HCT116 (cell line): ENCODE results near the gene WDSUB1. TPM values are rescaled to one million over a fixed set of nuclear protein-coding genes. Genes with fewer than 3 reads are reported as not detected.

Experiments
- ATAC-seq: fragments of 200-7000 bp; cut with Tn5 transposase; 2 replicates; pipeline ENCODE4 v1.9.1; 2020; ENCODE audit warnings: mild to moderate bottlenecking, moderate library complexity
- BruUV-seq: library from RNA; stranded (reverse); fragments of 400-500 nt; replicated peaks from 2 replicates; lab custom pipeline; 2021; lab: Mats Ljungman, UMichigan
- CTCF ChIA-PET: fragments of 300-600 bp; sonication (Branson Sonifier 250); formaldehyde crosslinking; loops from one replicate; lab custom pipeline; 2021; ENCODE audit warnings: antibody characterized with exemption; lab: Charles Lee
- POLR2A ChIA-PET: fragments of 300-600, 350-600 bp; sonication (Branson Sonifier 250); formaldehyde crosslinking; loops from one replicate; lab custom pipeline; 2021; ENCODE audit warnings: antibody characterized with exemption; lab: Charles Lee
- RAD21 ChIA-PET, 2 experiments: fragments of 300-600 bp; sonication (Branson Sonifier 250); formaldehyde crosslinking; loops; one replicate each; lab custom pipeline; 2023; ENCODE audit warnings: low total read pairs in 2 of 2; ENCODE audit not compliant: uncharacterized antibody in 2 of 2, unreplicated experiment in 2 of 2, low non-redundant PET in 1 of 2; lab: Charles Lee
- DNase-seq: peaks from one replicate; pipeline ENCODE4 v3.0.0-alpha.2; 2010; ENCODE audit warnings: low read depth, low spot score
- H2AFZ ChIP-seq: fragments of 200-600 bp; shearing (Covaris generic), sonication (generic); 2 replicates; pipeline ENCODE4 v1.6.1; 2017; ENCODE audit warnings: low read depth, mixed run types, mixed read lengths, antibody characterized with exemption, low read length; ENCODE audit not compliant: poor library complexity, severe bottlenecking
- H3K27ac ChIP-seq: 2 replicates; pipeline ENCODE4 v1.5.1; 2012; ENCODE audit warnings: low read depth, low read length
- H3K27me3 ChIP-seq: fragments of 200-600 bp; sonication (generic); 2 replicates; pipeline ENCODE4 v1.6.1; 2016; ENCODE audit warnings: mixed run types, low read length, mixed read lengths; ENCODE audit not compliant: insufficient read depth
- H3K36me3 ChIP-seq, 2 experiments: fragments of 200-500 bp in 1 of 2; fragments of 200-600 bp in 1 of 2; sonication (Bioruptor generic) in 1 of 2; sonication (generic) in 1 of 2; 2 replicates each; pipeline versions ENCODE4 v1.5.1 to v1.6.1; 2014 to 2016; ENCODE audit warnings: low read length in 2 of 2, inconsistent platforms in 1 of 2, mixed read lengths in 1 of 2, mixed run types in 1 of 2; ENCODE audit not compliant: insufficient read depth in 2 of 2, control insufficient read depth in 1 of 2
- H3K4me1 ChIP-seq, 2 experiments: fragments of 200-600 bp in 1 of 2; sonication (generic) in 1 of 2; 2 replicates each; pipeline versions ENCODE4 v1.5.1 to v1.6.1; 2012 to 2017; ENCODE audit warnings: low read length in 2 of 2, inconsistent platforms in 1 of 2, mild to moderate bottlenecking in 1 of 2, mixed read lengths in 1 of 2, mixed run types in 1 of 2, moderate library complexity in 1 of 2; ENCODE audit not compliant: insufficient read depth in 2 of 2, control insufficient read depth in 1 of 2
- H3K4me2 ChIP-seq: fragments of 200-600 bp; sonication (generic); 2 replicates; pipeline ENCODE4 v1.6.1; 2017; ENCODE audit warnings: mixed run types, low read length, mixed read lengths
- H3K4me3 ChIP-seq, 2 experiments: fragments of 200-600 bp in 1 of 2; sonication (generic) in 1 of 2; replicated peaks in 1 of 2; 2 replicates each; pipeline ENCODE4 v1.5.1; 2011 to 2016; ENCODE audit warnings: low read length in 2 of 2, control low read depth in 1 of 2, low read depth in 1 of 2, mild to moderate bottlenecking in 1 of 2, mixed read lengths in 1 of 2, mixed run types in 1 of 2
- H3K79me2 ChIP-seq: fragments of 200-600 bp; sonication (generic); 2 replicates; pipeline ENCODE4 v1.6.1; 2017; ENCODE audit warnings: mild to moderate bottlenecking, mixed run types, low read length, moderate library complexity, mixed read lengths; ENCODE audit not compliant: insufficient read depth
- H3K9ac ChIP-seq: fragments of 200-600 bp; sonication (generic); 2 replicates; pipeline ENCODE4 v1.6.1; 2016; ENCODE audit warnings: low read length, mixed read lengths
- H3K9me2 ChIP-seq: fragments of 200-600 bp; sonication (generic), shearing (Covaris generic); 2 replicates; pipeline ENCODE4 v1.6.1; 2017; ENCODE audit warnings: mixed run types, mild to moderate bottlenecking, moderate library complexity; ENCODE audit not compliant: insufficient read depth
- H3K9me3 ChIP-seq, 2 experiments: fragments of 200-500 bp in 1 of 2; fragments of 200-600 bp in 1 of 2; sonication (Bioruptor generic) in 1 of 2; sonication (generic) in 1 of 2; 2 replicates each; pipeline ENCODE4 v1.6.1; 2014 to 2017; ENCODE audit warnings: low read length in 2 of 2, mixed read lengths in 2 of 2, inconsistent platforms in 1 of 2, low read depth in 1 of 2, mild to moderate bottlenecking in 1 of 2, mixed run types in 1 of 2, moderate library complexity in 1 of 2; ENCODE audit not compliant: control insufficient read depth in 1 of 2, insufficient read depth in 1 of 2
- H4K20me1 ChIP-seq: fragments of 200-600 bp; sonication (generic), shearing (Covaris generic); 2 replicates; pipeline ENCODE4 v1.6.1; 2017; ENCODE audit warnings: mixed run types, mild to moderate bottlenecking, moderate library complexity; ENCODE audit not compliant: insufficient read depth
- ATF3 ChIP-seq: IDR thresholded peaks from 2 replicates; pipeline ENCODE4 v1.6.1; 2012
- EGR1 ChIP-seq: IDR thresholded peaks from 2 replicates; pipeline ENCODE4 v1.6.1; 2012; ENCODE audit warnings: low read depth
- EZH2 ChIP-seq: fragments of 200-600 bp; sonication (generic); IDR thresholded peaks from 2 replicates; pipeline ENCODE4 v1.6.1; 2017; ENCODE audit warnings: antibody characterized with exemption, mixed run types
- EZH2phosphoT487 ChIP-seq: fragments of 200-600 bp; IDR thresholded peaks from 2 replicates; pipeline ENCODE4 v1.6.1; 2018; ENCODE audit warnings: antibody characterized with exemption, borderline replicate concordance
- FOSL1 ChIP-seq: IDR thresholded peaks from 2 replicates; pipeline ENCODE4 v1.6.1; 2012; ENCODE audit warnings: low read depth
- JUND ChIP-seq: IDR thresholded peaks from 2 replicates; pipeline ENCODE4 v1.6.1; 2012
- MAX ChIP-seq: IDR thresholded peaks from 2 replicates; pipeline ENCODE4 v1.6.1; 2012
- POLR2AphosphoS5 ChIP-seq: IDR thresholded peaks from 2 replicates; pipeline ENCODE4 v1.6.1; 2011; ENCODE audit warnings: mild to moderate bottlenecking, low read depth, low read length, moderate library complexity
- TCF7L2 ChIP-seq: IDR thresholded peaks from 2 replicates; pipeline ENCODE4 v1.7.0; 2011; ENCODE audit warnings: borderline replicate concordance, inconsistent platforms; ENCODE audit not compliant: insufficient read depth, insufficient read length; ENCODE audit errors: extremely low read depth
- YY1 ChIP-seq: IDR thresholded peaks from 2 replicates; pipeline ENCODE4 v1.6.1; 2011; ENCODE audit warnings: low read length, low read depth, moderate library complexity, mild to moderate bottlenecking; ENCODE audit not compliant: insufficient replicate concordance; ENCODE audit errors: extremely low read depth
- intact Hi-C: fragments of 100-400 bp; cut with micrococcal nuclease; formaldehyde crosslinking; loops from 2 replicates; pipeline ENCODE4 v1.10.0; 2022
- total RNA-seq: library from RNA; stranded (reverse); gene quantifications from one replicate; pipeline ENCODE4 v1.2.1, GENCODE V29; 2021; ENCODE audit not compliant: unreplicated experiment
- TF ChIP-seq, protein P1 (sequence below), 3 experiments: fragments of 200-600 bp in 1 of 3; sonication (generic) in 1 of 3; IDR thresholded peaks in 2 of 3; conservative IDR thresholded peaks in 1 of 3; 2 replicates each; pipeline ENCODE4 v1.5.1; 2012 to 2017; ENCODE audit warnings: low read depth in 2 of 3, low read length in 2 of 3, antibody characterized with exemption in 1 of 3, borderline replicate concordance in 1 of 3, control low read depth in 1 of 3, mild to moderate bottlenecking in 1 of 3, mixed read lengths in 1 of 3, mixed run types in 1 of 3, moderate library complexity in 1 of 3; ENCODE audit not compliant: insufficient read depth in 1 of 3

The WDSUB1 gene
- total RNA-seq, 1 experiment from 2014 or later: 8.8 TPM

GRCh38 chr2:159202568-159203071 is 83.9 kb downstream of the WDSUB1 start:
- no peaks in the 10 kb centered on the region for H3K27me3 ChIP-seq
- ChIA-PET RAD21 (no interaction called here), CTCF (no interaction called here), POLR2A (no interaction called here)
- H3K9ac ChIP-seq: no peak overlapping the region
- no peaks in the 10 kb centered on the region for H3K4me1 ChIP-seq
- BruUV-seq: no TSS peak
- H3K9me3 ChIP-seq: no peaks in the 10 kb centered on the region
- ATAC-seq (no peak), DNase-seq (no peak)
- H4K20me1 ChIP-seq: no peaks in the 10 kb centered on the region
- TF ChIP-seq EZH2phosphoT487 (no peak), EZH2 (no peak), POLR2AphosphoS5 (no peak), YY1 (no peak), TCF7L2 (no peak), EGR1 (no peak), FOSL1 (no peak), JUND (no peak), ATF3 (no peak), MAX (no peak)
- TF ChIP-seq, protein P1, sequence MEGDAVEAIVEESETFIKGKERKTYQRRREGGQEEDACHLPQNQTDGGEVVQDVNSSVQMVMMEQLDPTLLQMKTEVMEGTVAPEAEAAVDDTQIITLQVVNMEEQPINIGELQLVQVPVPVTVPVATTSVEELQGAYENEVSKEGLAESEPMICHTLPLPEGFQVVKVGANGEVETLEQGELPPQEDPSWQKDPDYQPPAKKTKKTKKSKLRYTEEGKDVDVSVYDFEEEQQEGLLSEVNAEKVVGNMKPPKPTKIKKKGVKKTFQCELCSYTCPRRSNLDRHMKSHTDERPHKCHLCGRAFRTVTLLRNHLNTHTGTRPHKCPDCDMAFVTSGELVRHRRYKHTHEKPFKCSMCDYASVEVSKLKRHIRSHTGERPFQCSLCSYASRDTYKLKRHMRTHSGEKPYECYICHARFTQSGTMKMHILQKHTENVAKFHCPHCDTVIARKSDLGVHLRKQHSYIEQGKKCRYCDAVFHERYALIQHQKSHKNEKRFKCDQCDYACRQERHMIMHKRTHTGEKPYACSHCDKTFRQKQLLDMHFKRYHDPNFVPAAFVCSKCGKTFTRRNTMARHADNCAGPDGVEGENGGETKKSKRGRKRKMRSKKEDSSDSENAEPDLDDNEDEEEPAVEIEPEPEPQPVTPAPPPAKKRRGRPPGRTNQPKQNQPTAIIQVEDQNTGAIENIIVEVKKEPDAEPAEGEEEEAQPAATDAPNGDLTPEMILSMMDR (IDR thresholded peaks at IDR 0.05 in 2 of 3, conservative IDR thresholded peaks at IDR 0.05 in 1 of 3; ENCODE audit: borderline replicate concordance in 1 of 3, insufficient read depth in 1 of 3, low read depth in 2 of 3, low read length in 2 of 3): no peak
- H3K36me3 ChIP-seq: no peaks in the 10 kb centered on the region; a peak in 2 of 4 replicates
- no peak overlapping the region for H3K4me3 ChIP-seq
- no peak overlapping the region for H3K27ac ChIP-seq
- no peaks in the 10 kb centered on the region for H3K9me2 ChIP-seq
- H3K79me2 ChIP-seq: no peaks in the 10 kb centered on the region
- intact Hi-C loops: no loop called here
- no peak overlapping the region for H2AFZ ChIP-seq
- no peak overlapping the region for H3K4me2 ChIP-seq
